HG03159 (cell line): ENCODE results near the gene KLHL30.
A peak's percentile ranks its signal among the peaks of the same experiment; 100 is the strongest.

Experiments
- ATAC-seq: cut with Tn5 transposase; IDR thresholded peaks from one replicate; pipeline ENCODE4 v1.9.1; 2021; ENCODE audit warnings: mild to moderate bottlenecking, moderate library complexity; ENCODE audit not compliant: unreplicated experiment

KLHL30 gene

DNA sequence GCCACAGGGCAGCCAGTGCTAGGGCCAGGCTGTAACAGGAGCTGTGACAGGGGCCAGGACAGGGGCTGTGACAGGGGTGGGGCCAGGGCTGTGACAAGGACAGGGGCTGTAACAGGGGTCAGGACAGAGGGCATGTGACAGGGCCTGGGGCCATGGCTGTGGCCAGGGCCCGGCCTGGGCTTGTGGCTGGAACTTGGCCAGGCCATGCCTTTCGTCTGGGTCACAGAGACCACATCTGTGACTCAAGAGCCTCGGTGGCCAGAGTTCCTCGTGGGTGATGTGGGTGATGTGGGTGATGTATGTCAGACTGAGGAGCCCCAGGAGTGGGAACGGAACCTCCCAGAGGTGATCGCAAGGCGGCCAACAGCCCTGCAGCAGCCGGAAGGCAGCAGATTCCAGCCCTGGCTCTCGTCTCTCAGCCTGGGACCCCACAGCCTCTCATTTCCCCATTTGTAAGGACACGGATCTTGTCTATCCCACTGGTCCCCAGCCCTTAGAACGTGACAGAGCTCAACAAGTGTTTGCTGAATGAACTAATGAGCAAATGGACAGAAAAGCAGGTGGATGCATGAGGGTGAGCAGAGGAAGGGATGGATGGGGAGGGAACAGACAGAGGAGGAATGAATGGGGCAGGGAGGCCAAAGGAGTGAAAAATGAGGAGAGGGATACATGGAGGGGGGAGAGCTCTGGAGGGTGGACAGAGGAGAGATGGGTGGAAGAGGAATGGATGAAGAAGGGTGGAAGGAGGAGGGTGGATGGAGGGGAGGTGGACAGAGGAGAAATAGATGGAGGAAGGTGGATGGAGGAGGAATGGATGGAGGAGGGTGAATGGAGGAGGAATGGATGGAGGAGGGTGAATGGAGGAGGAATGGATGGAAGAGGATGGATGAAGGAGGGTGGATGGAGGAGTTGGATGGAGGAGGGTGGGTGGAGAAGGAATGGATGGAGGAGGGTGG lies 21.0 kb upstream of the KLHL30 start:
- ATAC-seq, result no peak

DNA sequence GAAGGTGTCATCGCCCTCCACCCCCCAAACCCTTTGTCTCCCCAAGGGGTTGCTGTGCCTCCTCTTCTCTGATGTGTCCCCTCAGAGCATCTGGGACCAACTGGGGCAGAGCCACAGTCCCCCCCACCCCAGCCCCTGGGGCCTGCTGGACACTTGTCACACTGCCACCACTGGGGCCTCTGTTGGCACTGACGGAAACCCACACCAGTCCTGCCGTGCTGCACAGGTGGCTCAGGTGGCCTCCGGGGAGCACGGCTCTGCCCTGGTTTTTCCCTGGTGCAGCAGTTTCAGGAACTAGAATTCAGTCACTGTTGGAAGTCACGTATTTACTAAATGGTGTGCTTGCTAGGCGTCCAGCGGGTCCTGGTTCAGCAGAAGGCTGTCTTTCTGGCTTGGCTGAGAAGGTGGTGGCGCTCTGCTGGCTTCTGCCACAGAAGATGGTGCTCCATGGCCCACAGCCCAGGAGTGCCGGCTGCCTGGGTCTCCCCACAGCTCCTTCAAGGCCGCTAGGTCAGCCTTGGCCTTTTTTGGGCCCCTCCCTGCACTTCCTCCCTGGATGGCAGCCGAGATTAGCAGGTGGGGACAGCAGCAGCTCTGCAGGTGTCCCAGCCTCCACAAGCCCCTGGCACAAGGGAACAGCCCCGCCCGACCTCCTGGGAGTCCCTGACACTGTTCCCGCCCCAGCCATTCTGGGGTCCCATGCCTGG lies 18.6 kb upstream of the KLHL30 start:
- no peak for ATAC-seq

DNA sequence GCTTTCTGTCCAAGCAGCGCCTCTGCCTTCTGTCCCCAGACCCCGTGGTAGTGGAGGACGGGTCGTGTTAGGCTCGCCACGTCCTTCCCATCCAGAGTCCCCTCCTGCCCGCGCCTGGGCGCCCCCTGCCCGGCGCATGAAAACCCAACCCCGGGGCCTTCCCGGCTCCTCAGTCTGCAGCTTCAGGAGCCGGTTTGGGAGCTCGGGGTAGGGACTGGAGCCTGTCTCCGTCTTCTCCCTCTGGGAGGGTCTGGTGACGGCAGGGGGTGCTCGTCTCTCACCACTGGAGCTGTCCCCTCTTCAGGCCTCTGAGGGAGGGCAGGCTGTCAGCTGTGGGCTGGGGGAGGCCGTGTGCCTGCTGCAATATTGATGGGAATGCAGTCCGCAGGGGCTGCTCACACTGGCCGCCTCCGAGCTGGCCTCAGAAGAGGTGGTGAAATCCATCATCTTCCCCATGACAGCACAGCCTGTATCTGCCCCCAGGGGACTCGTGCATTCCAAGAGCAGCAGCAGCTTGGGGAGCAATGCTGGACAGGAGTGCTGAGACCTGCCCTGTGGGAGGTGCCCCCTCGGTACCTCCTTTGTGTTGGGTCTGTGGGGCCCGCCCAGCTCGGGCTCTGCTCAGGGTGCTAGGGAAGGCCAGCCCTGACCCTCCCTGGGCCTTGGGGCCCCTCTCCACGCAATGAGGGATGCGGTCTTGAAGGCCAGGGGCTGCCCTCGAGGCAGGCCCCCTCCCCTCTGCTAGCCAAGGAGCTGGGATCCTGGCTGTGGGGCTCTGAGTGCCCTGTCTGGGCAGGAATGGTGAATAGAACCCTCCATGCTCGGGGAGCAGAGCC lies 17.8 kb upstream of the KLHL30 start:
- no peak for ATAC-seq

DNA sequence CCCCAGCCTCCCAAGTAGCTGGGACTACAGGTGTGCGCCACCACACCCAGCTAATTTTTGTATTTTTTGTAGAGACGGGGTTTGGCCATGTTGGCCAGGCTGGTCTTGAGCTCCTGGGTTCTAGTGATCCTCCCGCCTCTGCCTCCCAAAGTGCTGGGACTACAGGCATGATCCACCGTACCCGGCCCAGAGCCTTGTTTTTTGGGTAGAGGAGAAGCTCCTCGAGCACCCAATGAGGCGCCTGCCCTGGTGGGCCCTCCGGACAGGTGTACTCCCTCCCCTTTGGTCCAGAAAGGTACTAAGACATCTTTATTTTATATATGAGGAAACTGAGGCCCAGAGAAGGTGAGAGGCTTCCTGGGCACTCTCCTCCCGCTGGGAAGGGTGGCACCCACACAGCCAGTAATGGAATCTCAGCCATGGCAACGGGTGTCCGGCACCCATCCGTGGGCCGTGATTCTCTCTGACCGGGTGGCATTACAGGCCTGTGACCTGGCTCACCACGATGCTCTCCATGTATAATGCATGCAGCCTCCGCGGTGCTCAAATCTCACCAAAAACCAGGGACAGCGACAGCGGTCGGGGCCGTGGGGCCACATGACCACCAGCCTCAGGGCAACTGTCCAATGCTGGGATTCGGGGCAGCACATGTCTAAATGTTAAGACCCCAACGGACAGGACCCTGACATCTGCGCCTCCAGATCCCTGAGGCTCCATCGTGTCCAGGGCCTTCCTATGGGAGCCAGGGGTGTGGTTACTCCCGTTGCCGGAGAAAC lies 16.8 kb upstream of the KLHL30 start:
- ATAC-seq, result no peak

DNA sequence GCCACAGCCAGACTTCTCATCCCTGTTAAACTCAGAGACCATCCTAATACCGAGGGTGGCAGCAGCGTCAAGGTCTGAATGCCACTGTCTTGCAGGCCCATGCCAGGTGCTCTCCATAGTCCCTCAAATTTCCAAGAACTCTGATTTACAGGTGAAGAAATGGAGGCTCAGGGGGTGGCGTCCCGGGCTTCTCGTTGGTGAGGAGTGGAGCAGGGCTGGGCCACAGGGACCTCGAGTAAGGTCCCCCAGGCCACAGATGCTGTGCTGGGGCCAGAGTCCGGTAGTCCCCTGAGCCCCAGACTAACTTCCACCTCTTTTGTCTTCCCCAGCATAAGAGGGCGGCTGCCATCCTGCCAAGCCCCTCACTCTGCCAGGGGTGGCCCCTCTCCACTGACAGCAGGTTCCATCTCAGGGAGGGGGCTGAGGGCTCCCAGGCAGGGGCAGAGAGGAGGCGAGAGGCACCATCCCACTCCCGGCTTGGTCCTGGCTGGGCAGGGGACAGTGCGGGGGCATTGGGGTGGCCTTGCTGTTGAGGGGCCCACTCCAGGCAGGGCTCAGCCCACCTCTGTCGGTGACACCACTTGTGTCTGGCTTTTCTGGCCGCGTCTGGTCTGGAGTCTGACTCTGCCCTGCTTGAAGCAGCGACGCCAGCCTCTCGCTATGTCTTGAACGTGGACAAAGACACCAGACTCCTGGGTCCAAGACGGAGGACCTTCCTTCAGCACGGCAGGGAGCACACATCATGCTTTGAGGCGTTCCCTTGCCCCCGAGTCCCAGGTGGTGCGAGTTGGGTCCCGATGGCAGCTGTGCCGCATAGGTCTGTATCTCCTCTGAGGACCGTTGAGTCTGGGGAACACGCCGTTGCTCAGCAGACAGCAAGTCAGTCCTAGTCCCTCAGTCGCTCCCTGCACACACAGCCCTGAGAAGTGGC lies 15.9 kb upstream of the KLHL30 start:
- no peak for ATAC-seq

DNA sequence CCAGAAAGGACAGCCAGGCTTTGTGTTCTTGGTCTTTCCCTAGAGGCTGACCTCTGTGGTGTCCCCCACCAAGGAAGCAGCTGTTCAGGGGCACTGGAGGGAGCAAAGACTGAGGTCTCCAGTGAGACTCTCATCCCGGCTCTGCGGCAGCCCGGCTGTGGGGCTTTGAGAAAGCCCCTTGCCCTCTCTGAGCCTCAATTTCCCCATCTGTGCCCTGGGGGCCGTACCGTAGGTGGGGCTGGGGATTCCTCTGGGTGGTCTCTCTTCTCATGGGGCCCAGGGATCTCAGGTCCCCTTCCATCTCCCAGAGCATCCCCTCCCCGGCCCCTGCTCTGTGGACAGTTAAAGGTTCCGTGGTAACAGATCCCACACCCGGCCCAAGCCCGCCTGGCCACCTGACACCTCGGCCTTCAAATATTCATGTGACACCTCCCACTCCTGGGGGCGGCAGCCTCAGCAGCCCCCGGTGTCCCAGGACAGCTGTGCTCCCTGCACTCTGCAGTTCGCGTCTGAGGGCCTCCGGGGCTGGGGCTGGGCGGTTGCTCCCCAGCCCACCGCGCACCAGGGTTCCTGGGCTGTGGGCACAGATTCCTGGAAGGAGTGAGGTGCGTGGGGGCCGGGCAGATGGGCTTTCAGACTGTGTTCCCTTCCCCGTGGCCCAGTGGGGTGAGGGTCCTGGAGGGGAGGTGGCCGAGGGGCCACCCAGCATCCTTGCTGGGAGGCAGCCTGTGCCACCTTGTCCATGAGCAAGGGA lies 15.1 kb upstream of the KLHL30 start:
- ATAC-seq, result no peak

DNA sequence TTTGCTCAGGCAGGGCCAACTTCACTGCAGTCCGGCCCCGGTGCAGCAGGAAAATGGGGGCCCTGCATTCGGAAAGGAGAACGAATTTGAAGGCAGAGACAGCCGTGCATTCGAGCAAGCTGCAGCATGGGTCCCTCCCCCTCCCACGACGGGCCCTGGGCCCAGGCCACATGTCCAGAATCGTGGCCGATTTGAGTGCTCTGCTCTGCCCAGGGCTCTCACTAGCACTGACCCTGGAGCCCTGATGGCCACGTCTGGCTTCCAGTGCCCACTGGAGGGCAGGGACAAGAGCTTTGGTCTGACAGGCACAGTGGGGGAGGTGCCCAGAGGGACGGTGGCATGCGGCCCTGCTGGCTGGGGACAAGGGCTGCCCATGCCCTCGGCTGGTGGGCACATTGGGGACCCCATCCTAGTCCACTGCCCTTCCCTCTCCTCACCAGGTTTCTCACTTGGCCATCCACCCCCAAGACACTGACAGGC lies 14.4 kb upstream of the KLHL30 start:
- ATAC-seq, result no peak

DNA sequence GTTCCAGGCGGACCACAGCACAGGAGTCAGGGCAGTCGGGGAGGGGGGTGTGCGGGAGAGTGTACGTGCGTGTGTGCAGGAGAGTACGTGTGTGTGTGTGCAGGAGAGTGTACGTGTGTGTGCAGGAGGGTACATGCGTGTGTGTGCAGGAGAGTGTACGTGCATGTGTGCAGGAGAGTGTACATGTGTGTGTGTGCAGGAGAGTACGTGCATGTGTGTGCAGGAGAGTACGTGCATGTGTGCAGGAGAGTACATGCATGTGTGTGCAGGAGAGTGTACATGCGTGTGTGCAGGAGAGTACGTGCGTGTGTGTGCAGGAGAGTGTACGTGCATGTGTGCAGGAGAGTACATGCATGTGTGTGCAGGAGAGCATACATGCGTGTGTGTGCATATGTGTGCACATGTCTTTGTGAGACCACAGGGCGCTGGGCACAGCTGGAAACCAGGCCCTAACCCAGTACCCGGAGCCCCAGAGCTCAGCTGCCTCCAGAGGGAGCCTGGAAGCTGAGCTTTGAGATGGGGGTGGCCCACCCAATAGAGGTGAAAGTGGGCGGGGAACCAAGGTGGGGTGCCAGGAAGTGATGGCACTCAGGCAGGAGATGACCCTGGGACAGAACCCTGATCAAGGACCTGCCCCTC lies 13.9 kb upstream of the KLHL30 start:
- ATAC-seq, result no peak

DNA sequence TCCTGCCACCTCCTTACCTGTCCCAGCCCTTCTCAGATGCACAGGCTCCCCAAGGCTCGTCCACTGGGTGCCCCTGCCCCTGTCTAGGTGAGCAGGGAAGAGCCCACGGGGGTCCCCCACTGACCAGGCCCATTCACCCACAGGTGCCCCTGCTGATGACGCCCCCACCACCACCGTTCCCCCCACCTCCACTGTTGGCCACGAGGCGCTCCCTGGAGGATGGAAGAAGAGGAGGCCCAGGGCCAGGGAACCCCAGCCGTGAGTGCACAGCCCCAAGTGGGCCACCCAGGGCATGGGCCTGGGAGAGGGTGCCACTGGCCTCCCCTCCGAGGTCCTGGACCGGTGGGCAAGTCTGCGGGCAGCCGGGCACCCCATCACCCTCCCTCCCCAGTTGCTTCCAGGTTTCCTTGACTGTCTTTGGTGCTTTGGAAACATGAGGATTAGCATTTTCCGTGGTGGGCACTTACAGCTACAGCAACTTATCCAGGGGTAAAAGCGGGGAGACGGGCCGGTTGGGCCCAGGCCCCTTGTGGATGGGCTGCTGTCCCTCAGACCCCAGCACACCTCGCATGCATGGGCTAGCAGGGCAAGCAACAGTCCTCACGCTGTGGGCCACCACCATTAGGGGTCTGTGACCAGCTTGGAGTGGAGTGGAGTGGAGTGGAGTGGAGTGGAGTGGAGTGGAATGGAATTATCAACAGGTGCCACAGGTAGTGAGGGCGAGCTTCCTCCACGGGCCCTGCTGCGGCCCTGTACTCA lies 13.2 kb upstream of the KLHL30 start:
- no peak for ATAC-seq

DNA sequence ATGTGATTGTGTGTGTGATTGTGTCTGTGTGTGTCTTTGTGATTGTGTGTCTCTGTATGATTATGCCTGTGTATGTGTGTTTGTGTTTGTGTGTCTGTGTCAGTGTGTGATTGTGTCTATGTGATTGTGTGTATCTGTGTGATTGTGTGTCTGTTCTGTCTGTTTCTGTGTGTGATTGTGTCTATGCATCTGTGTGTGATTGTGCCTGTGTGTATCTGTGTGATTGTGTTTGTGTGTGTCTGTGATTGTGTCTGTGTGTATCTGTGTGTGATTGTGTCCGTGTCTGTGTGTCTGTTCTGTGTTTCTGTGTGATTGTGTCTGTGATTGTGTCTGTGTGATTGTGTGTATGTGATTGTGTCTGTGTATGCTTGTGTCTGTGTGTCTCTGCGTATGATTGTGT lies 12.1 kb upstream of the KLHL30 start:
- no peak for ATAC-seq

DNA sequence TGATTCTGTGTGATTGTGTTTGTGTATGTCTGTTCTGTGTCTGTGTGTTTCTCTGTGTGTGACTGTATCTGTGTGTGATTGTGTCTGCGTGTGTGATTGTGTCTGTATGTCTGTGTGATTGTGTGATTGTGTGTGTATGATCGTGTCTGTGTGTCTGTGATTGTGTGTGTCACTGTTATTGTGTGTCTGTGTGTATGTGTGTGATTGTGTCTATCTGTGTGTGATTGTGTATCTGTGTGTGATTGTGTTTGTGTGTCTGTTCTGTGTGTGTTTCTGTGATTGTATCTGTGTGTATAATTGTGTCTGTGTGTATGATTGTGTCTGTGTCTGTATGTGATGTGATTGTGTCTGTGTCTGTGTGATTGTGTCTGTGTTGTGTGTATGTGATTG lies 11.7 kb upstream of the KLHL30 start:
- no peak for ATAC-seq

DNA sequence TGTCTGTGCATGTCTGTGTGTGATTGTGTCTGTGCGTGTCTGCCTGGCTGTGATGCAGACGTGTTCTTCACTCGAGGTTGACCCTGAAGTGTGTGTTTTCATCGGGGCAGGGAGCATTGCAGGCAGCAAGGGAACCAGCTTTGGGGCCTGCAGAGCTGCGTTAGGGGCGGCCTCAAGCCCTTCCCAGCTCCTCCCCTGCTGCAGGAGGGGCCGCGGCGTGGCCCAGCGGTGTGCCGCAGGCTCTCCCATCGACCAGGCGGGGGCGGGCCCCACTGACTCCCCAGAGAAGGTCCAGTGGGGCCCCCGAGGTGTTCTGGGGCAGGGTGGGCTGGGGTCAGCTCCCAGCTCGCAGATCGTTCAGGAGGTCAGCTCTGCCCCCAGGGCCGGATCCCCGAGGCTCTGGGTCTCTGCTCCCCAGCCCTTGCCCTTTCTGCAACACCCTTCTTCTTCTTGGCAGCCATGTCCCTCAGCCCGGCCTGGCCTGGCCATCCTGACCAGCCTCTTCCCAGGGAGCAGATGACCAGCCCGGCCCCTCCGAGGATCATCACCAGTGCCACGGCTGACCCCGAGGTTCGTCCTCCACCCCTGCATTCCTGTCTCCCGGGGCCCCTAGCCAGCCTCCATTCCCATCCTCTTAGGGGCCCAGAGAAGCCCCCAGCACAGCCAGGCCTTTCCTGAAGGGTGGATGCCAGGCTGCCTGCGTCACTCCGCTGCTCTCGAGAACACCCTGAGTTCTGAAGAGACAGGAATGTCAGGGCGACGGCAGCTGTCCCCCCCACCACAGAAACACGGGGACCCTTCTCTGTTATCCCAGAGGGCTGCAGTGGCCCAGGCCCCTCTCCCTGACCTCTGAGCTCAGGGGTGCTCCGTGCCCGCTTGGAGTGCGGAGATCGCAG lies 11.1 kb upstream of the KLHL30 start:
- ATAC-seq, result peak; percentile 64

DNA sequence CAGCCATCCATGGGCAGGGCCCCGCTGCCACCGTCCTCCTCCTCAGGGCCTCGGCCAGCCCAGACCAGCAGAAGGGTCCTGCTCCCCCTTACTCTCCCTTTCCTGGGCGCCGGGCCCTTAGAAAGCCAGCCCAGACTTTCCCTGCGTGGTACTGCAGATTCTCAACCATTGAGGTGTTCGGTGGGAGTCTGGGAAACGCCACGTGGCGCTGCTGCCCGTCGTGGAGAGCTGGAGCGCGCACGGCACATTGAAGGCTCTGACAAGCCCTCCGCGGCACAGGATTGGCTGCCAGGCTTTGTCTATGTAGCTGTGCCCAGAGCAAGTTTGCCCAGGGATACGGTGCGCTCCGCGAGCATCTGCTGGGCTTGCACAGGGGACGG lies 10.4 kb upstream of the KLHL30 start:
- ATAC-seq, result no peak

DNA sequence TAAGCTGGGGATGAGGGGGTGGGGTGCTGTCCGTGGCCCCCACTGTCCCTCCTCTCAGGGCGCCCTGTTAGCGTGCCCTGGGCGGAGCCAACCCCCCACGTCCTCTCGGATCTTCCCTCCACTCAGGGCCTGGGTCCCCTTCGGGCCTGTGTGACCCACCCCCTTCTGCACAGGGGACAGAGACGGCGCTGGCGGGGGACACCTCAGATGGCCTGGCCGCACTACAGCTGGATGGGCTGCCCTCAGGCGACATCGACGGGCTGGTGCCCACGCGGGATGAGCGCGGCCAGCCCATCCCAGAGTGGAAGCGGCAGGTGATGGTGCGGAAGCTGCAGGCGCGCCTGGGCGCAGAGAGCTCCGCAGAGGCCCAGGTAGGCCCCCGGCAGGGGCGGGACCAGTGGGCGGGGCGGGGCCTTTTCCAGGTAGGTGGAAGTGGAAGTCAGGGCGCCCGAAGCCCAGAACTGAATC lies 9.9 kb upstream of the KLHL30 start:
- no peak for ATAC-seq

DNA sequence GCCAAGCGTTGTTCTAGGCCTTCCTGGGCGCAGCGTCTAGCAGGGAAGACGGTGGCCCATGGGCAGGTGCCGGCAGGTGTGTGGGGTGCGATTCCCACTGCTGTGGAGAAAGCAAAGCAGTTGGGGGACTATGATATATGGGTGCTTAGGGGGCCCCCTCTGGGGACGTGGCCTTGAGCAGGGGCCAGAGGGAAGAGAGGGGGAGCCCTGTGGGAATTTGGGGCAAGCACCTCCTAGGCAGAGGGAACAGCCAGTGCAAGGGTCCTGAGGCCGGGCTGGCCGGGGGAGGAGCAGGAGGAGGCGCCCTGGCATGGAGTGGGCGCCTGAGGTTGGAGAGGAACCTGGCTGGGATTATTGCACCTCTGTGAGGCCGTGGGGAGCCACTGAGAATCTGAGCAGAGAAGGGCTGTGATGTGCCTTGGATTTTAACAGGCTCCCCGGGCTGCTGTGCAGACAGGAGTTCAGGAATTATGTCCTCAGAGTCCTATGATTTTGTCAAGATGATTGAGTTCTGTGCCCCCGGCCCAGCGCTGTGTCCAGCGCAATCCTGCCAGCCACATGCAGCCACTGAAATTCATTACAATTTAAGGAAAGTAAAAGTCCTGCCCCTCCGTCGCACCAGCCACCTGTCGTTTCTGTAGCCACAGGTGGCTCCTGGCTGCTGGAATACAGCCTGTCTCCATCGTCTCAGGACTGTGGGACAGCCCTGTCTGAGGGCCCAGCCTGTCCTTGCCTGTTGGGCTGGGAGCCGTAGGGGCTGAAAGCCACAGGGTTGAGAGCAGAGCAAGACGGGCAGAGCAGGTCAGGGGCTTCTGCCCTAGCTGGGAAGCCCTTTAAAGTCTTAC lies 9.1 kb upstream of the KLHL30 start:
- ATAC-seq, result no peak
